GM12864 (cell line): ENCODE results near the gene DRGX.

ENCODE experiments used
- DNase-seq: peaks from one replicate; pipeline ENCODE4 v3.0.0-alpha.2; 2011; ENCODE audit warnings: low read depth
- H3K4me3 ChIP-seq: 2 replicates; pipeline ENCODE4 v1.5.1; 2011; ENCODE audit warnings: mild to moderate bottlenecking, low read depth, low read length, control low read depth
- CTCF ChIP-seq: IDR thresholded peaks from 2 replicates; pipeline ENCODE4 v1.5.1; 2011; ENCODE audit warnings: low read depth, mild to moderate bottlenecking, moderate library complexity, low read length, control low read depth, inconsistent platforms; ENCODE audit errors: missing control alignments

Gene DRGX

GRCh38 chr10:49377256-49377655 is 18.6 kb downstream of the DRGX start:
- TF ChIP-seq CTCF, result no peak
- no peak overlapping the region for H3K4me3 ChIP-seq
- no peak for DNase-seq

DNA sequence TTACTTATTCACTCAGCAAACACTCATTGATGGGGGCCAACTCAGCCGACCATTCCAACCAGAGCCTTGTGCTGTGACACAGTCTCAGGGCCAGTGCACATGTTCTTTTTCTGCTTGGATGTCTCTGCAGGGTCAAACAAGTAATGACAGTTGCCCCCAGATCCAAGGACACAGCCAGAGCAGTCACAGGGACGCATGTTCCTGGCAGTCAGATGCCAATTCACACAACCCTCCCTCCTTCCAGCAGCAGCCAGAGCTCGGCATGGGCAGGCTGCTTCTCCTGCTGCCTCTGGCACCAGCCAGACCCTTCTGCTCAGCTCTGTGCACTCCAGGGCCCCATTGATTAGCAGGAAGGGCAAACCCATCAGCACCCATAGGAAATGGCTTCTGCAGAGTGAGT is 20.3 kb downstream of the DRGX start:
- no peak for TF ChIP-seq CTCF
- no peak overlapping the region for H3K4me3 ChIP-seq
- no peak for DNase-seq

GRCh38 chr10:49374740-49375139 is 21.1 kb downstream of the DRGX start:
- TF ChIP-seq CTCF, result no peak
- H3K4me3 ChIP-seq, result no peak overlapping the region
- no peak for DNase-seq

GRCh38 chr10:49373361-49373760 is 22.5 kb downstream of the DRGX start:
- no peak for TF ChIP-seq CTCF
- H3K4me3 ChIP-seq, result no peak overlapping the region
- no peak for DNase-seq

GRCh38 chr10:49371967-49372366 is 23.9 kb downstream of the DRGX start:
- TF ChIP-seq CTCF, result no peak
- no peak for DNase-seq
- H3K4me3 ChIP-seq, result no peak overlapping the region

- H3K4me3 ChIP-seq, result no peak overlapping the region
- TF ChIP-seq CTCF, result no peak
- no peak for DNase-seq
These were observed 25.4 kb downstream of the DRGX start for GRCh38 chr10:49370326-49371100.
